VCaP (cell line): ENCODE data around the gene NCBP2.

Source experiments
- H3K27ac ChIP-seq: fragments of 450-650 bp; 2 replicates; pipeline ENCODE4 v1.5.1; 2017
- TF ChIP-seq, protein P1 (sequence below): fragments of 450-650 bp; conservative IDR thresholded peaks from 2 replicates; pipeline ENCODE4 v1.5.1; 2017; ENCODE audit warnings: mild to moderate bottlenecking, moderate library complexity

Gene NCBP2

GRCh38 chr3:196942226-196942914 is at the start of gene NCBP2:
NCBP2 (minus strand) TSS chr3:196942528; CDS start chr3:196942503, 25 bp downstream.
- H3K27ac ChIP-seq: peak within 1 kb of the TSS; percentile 95
- TF ChIP-seq, protein P1, sequence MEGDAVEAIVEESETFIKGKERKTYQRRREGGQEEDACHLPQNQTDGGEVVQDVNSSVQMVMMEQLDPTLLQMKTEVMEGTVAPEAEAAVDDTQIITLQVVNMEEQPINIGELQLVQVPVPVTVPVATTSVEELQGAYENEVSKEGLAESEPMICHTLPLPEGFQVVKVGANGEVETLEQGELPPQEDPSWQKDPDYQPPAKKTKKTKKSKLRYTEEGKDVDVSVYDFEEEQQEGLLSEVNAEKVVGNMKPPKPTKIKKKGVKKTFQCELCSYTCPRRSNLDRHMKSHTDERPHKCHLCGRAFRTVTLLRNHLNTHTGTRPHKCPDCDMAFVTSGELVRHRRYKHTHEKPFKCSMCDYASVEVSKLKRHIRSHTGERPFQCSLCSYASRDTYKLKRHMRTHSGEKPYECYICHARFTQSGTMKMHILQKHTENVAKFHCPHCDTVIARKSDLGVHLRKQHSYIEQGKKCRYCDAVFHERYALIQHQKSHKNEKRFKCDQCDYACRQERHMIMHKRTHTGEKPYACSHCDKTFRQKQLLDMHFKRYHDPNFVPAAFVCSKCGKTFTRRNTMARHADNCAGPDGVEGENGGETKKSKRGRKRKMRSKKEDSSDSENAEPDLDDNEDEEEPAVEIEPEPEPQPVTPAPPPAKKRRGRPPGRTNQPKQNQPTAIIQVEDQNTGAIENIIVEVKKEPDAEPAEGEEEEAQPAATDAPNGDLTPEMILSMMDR: peak; percentile 81

DNA sequence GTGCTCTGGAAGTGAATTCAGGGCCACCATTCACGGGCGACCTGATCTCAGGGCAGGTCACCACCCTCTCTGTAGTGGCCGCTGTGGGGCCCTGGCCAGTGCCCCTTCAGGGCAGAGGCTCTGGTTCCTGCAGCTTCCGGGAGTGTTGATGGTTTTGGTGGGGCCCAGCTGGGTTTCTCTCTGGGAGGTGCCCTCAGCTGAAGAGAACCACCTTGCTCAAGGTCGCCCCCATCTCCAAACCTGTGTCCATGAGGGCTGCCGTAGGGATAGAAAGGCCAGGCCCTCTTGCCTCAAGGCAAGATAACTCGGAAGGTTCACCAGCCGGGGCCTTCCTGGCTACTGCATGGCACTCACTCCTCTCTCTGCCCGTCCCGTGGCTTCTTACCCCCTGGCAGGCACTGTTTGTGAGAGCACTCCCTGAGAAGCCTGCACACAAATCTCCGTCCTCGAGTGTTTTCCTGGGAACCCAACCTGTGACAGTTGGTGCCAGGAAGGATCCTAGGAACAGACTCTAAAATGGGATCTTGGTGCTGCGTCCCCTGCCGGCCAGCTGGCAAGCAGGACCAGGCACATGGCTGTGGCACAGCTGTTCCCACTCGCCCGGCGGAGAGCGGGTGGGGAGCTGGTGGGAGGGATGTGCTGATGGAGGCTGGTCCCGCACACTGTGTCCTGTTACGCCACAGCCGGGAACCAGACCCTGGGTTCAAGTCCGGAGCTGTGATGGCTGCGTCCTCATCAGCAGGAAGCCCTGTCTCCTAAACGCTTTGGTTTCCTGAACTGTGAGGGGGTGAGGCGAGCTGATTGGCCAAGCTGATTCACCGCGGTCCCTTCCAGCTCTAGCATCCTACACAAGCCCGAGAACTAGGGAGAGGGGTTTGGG is 49.5 kb upstream of the NCBP2 start:
- no peak overlapping the region for H3K27ac ChIP-seq
- TF ChIP-seq, protein P1: no peak

- H3K27ac ChIP-seq: no peak overlapping the region
- TF ChIP-seq, protein P1: no peak
Observed at GRCh38 chr3:196990601-196991007, 48.3 kb upstream of the NCBP2 start.

GRCh38 chr3:196989721-196990262 is 47.5 kb upstream of the NCBP2 start:
- no peak overlapping the region for H3K27ac ChIP-seq
- TF ChIP-seq, protein P1: no peak

DNA sequence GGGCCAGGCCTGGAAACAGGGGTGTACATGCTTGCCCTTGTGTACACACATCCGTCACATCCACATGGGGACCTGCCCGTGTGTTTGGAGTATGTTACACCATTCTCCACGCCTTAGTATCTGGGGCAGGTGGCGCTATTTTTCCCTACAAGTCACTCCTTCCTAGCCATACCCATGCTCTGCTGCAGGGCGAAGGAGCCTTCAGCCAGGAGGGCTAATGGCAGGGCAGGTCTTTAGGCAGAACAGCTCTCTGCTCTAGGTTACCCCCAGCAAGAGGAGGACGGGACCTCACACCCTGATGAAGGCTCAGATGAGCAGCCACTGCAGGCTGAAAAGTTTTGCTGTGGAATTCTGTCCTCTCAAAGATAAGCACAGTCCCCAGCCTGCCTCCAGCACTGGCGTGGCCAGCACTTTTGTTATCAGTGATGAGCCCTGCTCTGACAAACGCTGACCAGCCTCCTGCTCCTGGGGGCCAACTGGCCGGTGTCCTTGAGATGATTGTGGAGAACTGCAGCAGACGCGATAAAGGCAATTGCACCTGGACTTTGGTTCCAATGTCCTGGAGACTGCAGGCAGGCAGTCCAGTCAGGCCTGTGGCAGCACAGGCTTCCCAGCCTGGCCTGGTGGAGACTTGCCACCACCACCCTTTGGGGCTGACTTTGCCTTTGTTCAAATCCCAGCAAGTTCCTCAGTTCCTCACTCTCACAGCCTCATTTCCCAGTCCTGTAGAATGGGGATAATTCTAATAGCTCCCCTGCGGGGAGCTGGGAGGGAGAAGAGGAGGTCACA is 46.1 kb upstream of the NCBP2 start:
- TF ChIP-seq, protein P1: no peak
- no peak overlapping the region for H3K27ac ChIP-seq

- TF ChIP-seq, protein P1: no peak
- H3K27ac ChIP-seq: no peak overlapping the region
Observed at GRCh38 chr3:196987022-196987421, 44.7 kb upstream of the NCBP2 start.
